Activated B cell treated with CpG ODN at 0.5 μM for 24 hours (primary cell): Measurements from ENCODE around the gene DGKE. TPM values are rescaled to one million over a fixed set of nuclear protein-coding genes. Genes with fewer than 3 reads are reported as not detected.

Experiments
- ATAC-seq: fragments of 200-7000 bp; cut with Tn5 transposase; one replicate; pipeline ENCODE4 v1.10.0; 2021; ENCODE audit warnings: low read depth, mild to moderate bottlenecking, moderate library complexity
- CTCF ChIA-PET: fragments of 350-600 bp; sonication (Branson Sonifier 250); formaldehyde crosslinking; loops from one replicate; lab custom pipeline; 2021; ENCODE audit warnings: antibody characterized with exemption; lab: Charles Lee
- POLR2A ChIA-PET: fragments of 350-600 bp; sonication (Branson Sonifier 250); formaldehyde crosslinking; loops from one replicate; lab custom pipeline; 2021; ENCODE audit warnings: antibody characterized with exemption; lab: Charles Lee
- DNase-seq: peaks from one replicate; pipeline ENCODE4 v3.0.0; 2022
- H3K27ac Mint-ChIP-seq: one replicate; pipeline ENCODE4 v1.8.0; 2020; ENCODE audit warnings: mixed read lengths
- H3K27me3 Mint-ChIP-seq: one replicate; pipeline ENCODE4 v1.8.0; 2021; ENCODE audit warnings: mixed read lengths
- H3K36me3 Mint-ChIP-seq: one replicate; pipeline ENCODE4 v1.8.0; 2021; ENCODE audit warnings: low read depth, mixed read lengths
- H3K4me1 Mint-ChIP-seq: one replicate; pipeline ENCODE4 v1.8.0; 2021; ENCODE audit warnings: mixed read lengths
- H3K4me3 Mint-ChIP-seq: one replicate; pipeline ENCODE4 v1.8.0; 2020; ENCODE audit warnings: mild to moderate bottlenecking, mixed read lengths
- H3K9me3 Mint-ChIP-seq: one replicate; pipeline ENCODE4 v1.8.0; 2020; ENCODE audit warnings: mixed read lengths
- intact Hi-C: fragments of 100-400 bp; cut with micrococcal nuclease; formaldehyde crosslinking; loops from one replicate; pipeline ENCODE4 v1.15.1; 2024
- total RNA-seq: library from RNA; stranded (reverse); gene quantifications from 2 replicates; pipeline ENCODE4 v1.2.3, GENCODE V29; 2022
- TF ChIP-seq, protein P1 (sequence below): fragments of 200-600 bp; IDR thresholded peaks from one replicate; pipeline ENCODE4 v1.8.0; 2022; ENCODE audit warnings: antibody characterized with exemption, mild to moderate bottlenecking

The DGKE gene
- total RNA-seq, 1 donor from 2014 or later = 20.3 TPM

DNA sequence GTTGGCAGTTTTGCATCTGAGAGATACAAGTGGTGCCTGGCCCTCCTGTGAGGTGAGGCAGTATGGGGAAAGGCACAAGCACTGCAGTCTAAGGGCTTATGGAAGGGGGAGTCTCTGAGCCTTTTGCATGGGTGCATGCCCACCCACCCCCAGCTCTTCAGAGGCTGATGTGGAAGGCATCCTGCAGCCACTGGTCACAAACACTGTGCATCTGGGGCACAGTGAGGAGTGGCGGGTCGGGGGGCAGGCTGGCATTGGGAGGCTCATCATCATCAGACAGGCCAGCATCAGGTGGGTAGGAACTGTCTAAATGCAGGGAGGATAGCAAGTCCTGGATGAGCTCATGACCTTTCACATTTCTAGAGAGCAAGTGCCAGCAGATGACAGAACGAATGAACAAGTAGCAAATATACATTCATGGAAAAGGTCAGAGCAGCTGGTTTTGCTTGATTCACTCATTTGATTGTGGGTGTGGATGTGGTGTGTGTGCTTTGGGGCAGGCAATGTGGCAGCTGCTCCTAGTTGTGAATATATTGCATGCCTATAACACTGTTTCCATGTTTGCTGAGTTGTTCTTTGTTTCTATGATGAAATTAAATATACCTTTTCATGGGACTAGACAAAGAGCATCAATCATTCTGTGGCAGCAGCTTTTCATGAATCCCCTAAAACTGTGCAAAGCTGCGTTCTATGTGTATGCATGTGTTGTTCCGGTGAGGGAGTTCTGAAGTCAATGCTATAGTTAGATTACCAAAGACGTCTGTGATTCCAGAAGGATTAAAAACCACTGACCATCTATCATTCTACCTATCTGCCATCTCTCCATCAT, 50.7 kb downstream of the DGKE start:
- ChIA-PET POLR2A (no interaction called here), CTCF (no interaction called here)
- Mint-ChIP-seq H3K36me3 (peaks cover 39% of the 10 kb centered on the region), H3K27ac (no peak overlapping the region), H3K27me3 (no peaks in the 10 kb centered on the region), H3K4me3 (no peak overlapping the region), H3K9me3 (peaks cover 8% of the 10 kb centered on the region), H3K4me1 (peaks cover 6% of the 10 kb centered on the region)
- intact Hi-C loops = no loop called here
- ATAC-seq (no peak), DNase-seq (no peak)
- TF ChIP-seq, protein P1, sequence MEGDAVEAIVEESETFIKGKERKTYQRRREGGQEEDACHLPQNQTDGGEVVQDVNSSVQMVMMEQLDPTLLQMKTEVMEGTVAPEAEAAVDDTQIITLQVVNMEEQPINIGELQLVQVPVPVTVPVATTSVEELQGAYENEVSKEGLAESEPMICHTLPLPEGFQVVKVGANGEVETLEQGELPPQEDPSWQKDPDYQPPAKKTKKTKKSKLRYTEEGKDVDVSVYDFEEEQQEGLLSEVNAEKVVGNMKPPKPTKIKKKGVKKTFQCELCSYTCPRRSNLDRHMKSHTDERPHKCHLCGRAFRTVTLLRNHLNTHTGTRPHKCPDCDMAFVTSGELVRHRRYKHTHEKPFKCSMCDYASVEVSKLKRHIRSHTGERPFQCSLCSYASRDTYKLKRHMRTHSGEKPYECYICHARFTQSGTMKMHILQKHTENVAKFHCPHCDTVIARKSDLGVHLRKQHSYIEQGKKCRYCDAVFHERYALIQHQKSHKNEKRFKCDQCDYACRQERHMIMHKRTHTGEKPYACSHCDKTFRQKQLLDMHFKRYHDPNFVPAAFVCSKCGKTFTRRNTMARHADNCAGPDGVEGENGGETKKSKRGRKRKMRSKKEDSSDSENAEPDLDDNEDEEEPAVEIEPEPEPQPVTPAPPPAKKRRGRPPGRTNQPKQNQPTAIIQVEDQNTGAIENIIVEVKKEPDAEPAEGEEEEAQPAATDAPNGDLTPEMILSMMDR = no peak

DNA sequence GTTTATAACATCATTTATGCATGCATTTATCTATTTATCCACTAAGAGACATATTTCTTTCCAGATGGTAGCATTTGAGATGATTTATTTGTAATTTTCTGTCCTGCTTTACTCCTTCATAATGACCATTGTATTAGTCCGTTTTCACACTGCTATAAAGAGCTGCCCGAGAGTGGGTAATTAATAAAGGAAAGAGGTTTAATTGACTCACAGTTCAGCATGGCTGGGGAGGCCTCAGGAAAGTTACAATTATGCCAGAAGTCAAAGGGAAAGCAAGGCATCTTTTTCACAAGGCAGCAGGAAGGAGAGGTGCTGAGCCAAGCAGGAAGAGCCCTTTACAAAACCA, 51.3 kb downstream of the DGKE start:
- Mint-ChIP-seq H3K9me3 (peaks cover 8% of the 10 kb centered on the region), H3K27me3 (no peaks in the 10 kb centered on the region), H3K4me3 (no peak overlapping the region), H3K27ac (no peak overlapping the region), H3K36me3 (peaks cover 44% of the 10 kb centered on the region), H3K4me1 (peaks cover 2% of the 10 kb centered on the region)
- ATAC-seq = no peak
- POLR2A ChIA-PET = no interaction called here
- CTCF ChIA-PET = no interaction called here
- intact Hi-C loops = no loop called here
- no peak for DNase-seq
- TF ChIP-seq, protein P1 = no peak

DNA sequence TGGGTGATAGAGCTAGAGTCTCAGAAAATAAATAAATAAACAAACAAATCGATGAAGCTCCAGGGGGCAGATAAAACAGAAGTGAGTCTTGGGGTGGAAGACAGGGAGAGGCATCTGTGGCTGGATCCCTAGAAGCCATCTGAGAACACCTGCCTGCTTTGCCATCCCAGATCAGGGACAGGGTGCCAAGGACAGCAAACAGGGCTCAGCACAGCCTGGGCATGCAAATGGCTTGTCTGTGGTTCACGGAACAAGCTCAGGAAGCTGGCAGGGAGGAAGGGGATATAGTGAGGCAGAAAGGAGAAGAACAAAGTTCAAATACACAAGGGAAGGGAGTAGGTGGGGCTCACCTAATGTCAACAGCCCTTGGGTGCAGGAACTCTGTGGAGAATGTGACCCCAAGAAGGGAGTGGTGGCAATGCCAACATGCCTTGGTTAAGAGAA, 52.4 kb downstream of the DGKE start:
- Mint-ChIP-seq H3K4me3 (no peak overlapping the region), H3K36me3 (peaks cover 54% of the 10 kb centered on the region), H3K27me3 (no peaks in the 10 kb centered on the region), H3K4me1 (no peaks in the 10 kb centered on the region), H3K9me3 (peaks cover 8% of the 10 kb centered on the region), H3K27ac (no peak overlapping the region)
- DNase-seq = no peak
- intact Hi-C loops = no loop called here
- CTCF ChIA-PET = no interaction called here
- POLR2A ChIA-PET = no interaction called here
- ATAC-seq = no peak
- TF ChIP-seq, protein P1 = no peak

DNA sequence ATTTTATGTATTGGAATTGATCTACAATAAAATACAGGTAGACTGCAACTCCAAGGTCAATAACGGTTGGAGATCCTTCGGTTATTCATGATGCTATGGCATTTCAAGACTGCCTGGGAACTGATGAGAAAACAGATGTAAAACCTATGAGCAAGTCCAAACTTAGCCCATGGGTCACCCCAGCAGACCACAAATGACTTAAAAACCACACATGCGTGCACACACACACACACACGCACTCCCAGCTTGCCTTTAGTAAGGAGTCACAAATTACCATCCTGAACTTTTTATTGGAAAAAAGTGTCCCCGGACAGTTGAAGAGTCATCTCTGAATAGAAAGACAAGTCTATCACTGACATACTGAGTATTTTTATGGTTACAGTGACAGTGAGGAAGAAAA, 53.2 kb downstream of the DGKE start:
- H3K27ac Mint-ChIP-seq = no peak overlapping the region
- intact Hi-C loops = no loop called here
- TF ChIP-seq, protein P1 = no peak
- no peak overlapping the region for H3K4me3 Mint-ChIP-seq
- ChIA-PET POLR2A (interaction anchor here (0.6 kb wide), 1 partner anchor 22 kb away, joined by 6 read pairs; no protein-coding TSS in a partner anchor), CTCF (no interaction called here)
- DNase-seq = no peak
- no peaks in the 10 kb centered on the region for H3K4me1 Mint-ChIP-seq
- no peak for ATAC-seq
- peaks cover 62% of the 10 kb centered on the region for H3K36me3 Mint-ChIP-seq
- no peaks in the 10 kb centered on the region for H3K27me3 Mint-ChIP-seq
- peaks cover 8% of the 10 kb centered on the region for H3K9me3 Mint-ChIP-seq

DNA sequence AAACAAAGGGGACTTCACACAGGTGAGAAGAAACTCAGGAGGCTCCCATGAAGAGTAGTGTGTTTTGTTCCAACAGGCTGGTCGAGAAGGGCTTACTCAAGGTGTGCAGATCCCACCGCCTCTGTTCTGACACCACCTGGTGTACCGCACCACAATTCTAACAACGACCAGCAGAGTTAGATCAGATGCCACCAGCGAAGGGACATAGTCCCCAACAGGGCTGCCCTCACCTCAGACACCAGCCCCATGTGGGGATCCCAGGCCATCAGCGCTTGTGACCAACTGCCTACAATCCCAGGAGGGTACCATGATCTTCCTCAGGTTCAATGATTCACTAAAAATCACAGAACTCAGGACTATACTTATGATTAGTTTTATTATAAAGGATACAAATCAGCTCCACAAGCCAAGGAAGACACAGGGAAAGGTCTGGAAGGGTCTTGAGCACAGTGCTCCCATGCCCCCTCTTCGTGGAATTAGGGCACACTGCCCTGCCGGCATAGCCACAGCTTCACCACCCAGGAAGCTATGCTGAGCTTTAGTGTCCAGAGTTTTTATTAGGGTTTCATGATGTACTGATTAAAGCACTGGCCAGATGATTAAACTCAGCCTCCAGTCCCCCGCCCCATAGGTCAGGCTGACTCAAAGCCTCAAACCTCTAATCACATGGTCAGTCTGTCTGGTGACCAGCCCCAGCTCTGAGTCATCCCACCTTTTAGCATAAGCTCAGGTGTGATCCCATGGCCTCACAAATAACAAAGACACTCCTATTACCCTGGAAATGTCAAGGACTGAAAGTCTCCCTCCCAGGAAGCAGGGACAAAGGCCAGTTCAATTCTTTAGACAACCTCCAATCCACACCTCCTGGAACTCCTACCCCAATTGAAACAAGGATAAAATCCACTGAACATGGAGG, 53.9 kb downstream of the DGKE start:
- CTCF ChIA-PET = interaction anchor here (0.6 to 1.5 kb wide), 2 partner anchors 52 to 195 kb away, joined by 3 to 5 read pairs; no protein-coding TSS in a partner anchor
- POLR2A ChIA-PET = interaction anchor here (0.6 kb wide), 1 partner anchor 22 kb away, joined by 6 read pairs; no protein-coding TSS in a partner anchor
- Mint-ChIP-seq H3K4me3 (no peak overlapping the region), H3K27ac (no peak overlapping the region), H3K27me3 (no peaks in the 10 kb centered on the region), H3K4me1 (no peaks in the 10 kb centered on the region), H3K9me3 (peaks cover 8% of the 10 kb centered on the region), H3K36me3 (peaks cover 69% of the 10 kb centered on the region)
- ATAC-seq = no peak
- TF ChIP-seq, protein P1 = no peak
- intact Hi-C loops = no loop called here
- DNase-seq = no peak
